Measurements from ENCODE around the gene NGEF. TPM values are rescaled to one million over a fixed set of nuclear protein-coding genes. Genes with fewer than 3 reads are reported as not detected.
A peak's percentile ranks its signal among the peaks of the same experiment; 100 is the strongest.

NGEF gene
- total RNA-seq, 4 donors from 2014 or later, result 4.0 to 16.5 (median 6.2) TPM

DNA sequence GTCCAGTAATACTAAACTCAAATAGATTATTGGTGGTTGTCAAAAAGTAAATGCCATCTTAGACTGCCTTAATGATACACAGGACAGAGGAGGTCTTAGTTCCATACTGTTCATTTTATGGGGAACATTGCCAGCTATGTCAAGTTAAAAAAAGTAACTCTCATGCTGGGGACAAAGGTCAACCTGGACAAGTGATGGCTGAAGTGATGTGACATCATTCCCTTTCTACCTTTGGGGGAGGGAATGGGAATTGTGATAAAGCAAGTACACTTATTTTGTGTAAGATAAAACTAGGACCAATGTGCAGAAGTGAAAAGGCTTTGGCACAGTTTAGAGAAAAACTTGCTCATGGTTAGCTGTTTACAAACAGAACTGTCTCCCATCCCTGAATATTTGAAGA, 167.0 kb downstream of the NGEF start:
- Histone ChIP-seq H3K4me1 (no peaks in the 10 kb centered on the region), H3K27me3 (no peaks in the 10 kb centered on the region), H3K36me3 (peaks cover 19 to 99% (median 46%) of the 10 kb centered on the region in 3 donors), H3K4me3 (no peak overlapping the region), H3K9me3 (no peaks in the 10 kb centered on the region), H3K27ac (no peak overlapping the region)
- no peak for TF ChIP-seq POLR2A (IDR thresholded peaks at IDR 0.05)
- TF ChIP-seq, protein P1, sequence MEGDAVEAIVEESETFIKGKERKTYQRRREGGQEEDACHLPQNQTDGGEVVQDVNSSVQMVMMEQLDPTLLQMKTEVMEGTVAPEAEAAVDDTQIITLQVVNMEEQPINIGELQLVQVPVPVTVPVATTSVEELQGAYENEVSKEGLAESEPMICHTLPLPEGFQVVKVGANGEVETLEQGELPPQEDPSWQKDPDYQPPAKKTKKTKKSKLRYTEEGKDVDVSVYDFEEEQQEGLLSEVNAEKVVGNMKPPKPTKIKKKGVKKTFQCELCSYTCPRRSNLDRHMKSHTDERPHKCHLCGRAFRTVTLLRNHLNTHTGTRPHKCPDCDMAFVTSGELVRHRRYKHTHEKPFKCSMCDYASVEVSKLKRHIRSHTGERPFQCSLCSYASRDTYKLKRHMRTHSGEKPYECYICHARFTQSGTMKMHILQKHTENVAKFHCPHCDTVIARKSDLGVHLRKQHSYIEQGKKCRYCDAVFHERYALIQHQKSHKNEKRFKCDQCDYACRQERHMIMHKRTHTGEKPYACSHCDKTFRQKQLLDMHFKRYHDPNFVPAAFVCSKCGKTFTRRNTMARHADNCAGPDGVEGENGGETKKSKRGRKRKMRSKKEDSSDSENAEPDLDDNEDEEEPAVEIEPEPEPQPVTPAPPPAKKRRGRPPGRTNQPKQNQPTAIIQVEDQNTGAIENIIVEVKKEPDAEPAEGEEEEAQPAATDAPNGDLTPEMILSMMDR (IDR thresholded peaks at IDR 0.05), result no peak
- no peak for DNase-seq
- intact Hi-C loops (cut with DNase I), result no loop called here

DNA sequence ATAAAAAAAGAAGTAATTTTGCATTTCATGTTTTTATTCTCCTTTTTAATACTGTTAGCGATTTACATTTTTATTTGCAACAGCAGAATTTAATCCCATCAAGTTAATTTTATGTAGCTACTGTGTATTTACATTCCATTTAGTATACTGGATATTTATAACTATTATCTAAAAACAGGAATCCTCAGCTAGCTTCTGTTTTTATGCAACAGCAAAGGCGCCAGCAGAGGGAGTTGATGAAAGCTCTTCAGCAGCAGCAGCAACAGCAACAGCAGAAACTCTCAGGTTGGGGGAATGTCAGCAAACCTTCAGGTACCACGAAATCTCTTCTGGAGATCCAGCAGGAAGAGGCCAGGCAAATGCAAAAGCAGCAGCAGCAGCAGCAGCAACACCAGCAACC, 169.2 kb downstream of the NGEF start:
- Histone ChIP-seq H3K9me3 (no peaks in the 10 kb centered on the region), H3K4me3 (no peak overlapping the region), H3K4me1 (peaks cover 0 to 13% (median 6%) of the 10 kb centered on the region in 3 donors), H3K36me3 (peaks cover under 1 to 99% (median 33%) of the 10 kb centered on the region in 3 donors), H3K27ac (no peak overlapping the region), H3K27me3 (no peaks in the 10 kb centered on the region)
- TF ChIP-seq, protein P1 (IDR thresholded peaks at IDR 0.05), result peak in 1 of 6 experiments; percentile 6
- no peak for TF ChIP-seq POLR2A (IDR thresholded peaks at IDR 0.05)
- intact Hi-C loops (cut with DNase I), result no loop called here
- DNase-seq, result no peak
- 81 to 94% methylated on average over 3 of the region's 3 CpGs for WGBS, 2 donors

DNA sequence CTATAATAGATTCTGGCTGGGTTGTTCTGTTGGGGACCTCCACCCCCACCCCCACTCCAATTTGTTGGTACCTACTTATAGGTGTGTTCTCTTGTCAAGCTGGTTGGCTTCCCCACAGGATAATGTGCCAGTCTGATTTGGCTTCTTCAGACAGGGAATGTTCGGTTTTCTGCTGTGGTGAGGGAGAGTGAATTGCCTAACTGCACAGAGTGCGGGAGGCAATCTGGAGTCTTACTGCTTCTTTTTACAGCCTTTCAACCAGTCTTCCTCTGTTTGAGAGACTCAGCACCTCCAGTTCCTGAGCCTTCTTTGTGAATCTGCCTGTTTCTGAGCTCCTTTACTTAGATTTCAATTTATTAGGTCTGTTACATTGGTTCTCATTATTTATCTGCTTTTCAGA, 170.4 kb downstream of the NGEF start:
- Histone ChIP-seq H3K36me3 (peaks cover 0 to 99% (median 27%) of the 10 kb centered on the region in 3 donors), H3K4me3 (no peak overlapping the region), H3K9me3 (no peaks in the 10 kb centered on the region), H3K27me3 (no peaks in the 10 kb centered on the region), H3K27ac (no peak overlapping the region), H3K4me1 (peaks cover 0 to 25% (median 10%) of the 10 kb centered on the region in 3 donors)
- intact Hi-C loops (cut with DNase I), result no loop called here
- TF ChIP-seq POLR2A (IDR thresholded peaks at IDR 0.05), result no peak
- TF ChIP-seq, protein P1 (IDR thresholded peaks at IDR 0.05), result no peak
- 46 to 54% methylated on average over 2 of the region's 2 CpGs for WGBS, 2 donors
- no peak for DNase-seq

DNA sequence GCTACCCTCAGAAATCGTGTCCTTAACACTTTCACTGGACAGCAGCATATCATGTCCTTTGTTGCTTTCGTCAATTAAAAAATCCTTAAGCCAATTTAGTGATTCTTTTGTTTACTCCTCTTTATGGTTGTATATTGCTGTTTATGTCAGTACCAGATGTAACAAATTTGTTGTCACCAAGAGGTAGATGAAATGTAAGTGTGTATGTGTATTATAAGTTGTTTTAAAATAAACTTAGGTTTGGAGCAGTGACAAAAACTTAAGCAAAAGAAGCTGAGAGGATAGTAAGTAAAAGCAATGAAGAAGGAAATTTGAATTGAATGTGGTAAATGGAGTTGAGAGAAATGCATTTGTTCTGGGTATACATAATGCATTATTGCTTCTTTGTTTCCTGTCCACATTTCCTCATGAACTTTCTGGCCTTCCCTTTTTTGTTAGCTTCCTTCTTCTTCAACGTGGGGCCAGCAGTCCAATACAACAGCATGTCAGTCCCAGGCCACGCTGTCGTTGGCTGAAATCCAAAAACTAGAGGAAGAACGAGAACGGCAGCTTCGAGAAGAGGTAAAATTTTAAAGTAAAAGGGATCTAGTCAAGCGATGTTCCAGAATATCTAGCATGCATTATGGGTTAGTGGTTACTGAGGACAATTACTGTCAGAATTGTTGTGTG, 173.5 kb downstream of the NGEF start:
- H3K4me3 ChIP-seq, result no peak overlapping the region
- H3K27ac ChIP-seq, result no peak overlapping the region
- TF ChIP-seq, protein P1 (IDR thresholded peaks at IDR 0.05), result no peak
- TF ChIP-seq POLR2A (IDR thresholded peaks at IDR 0.05), result no peak
- intact Hi-C loops (cut with DNase I), result no loop called here
- H3K27me3 ChIP-seq, result no peaks in the 10 kb centered on the region
- H3K4me1 ChIP-seq, result peaks cover 0 to 34% (median 10%) of the 10 kb centered on the region in 3 donors
- 48 to 49% methylated on average over 9 of the region's 9 CpGs for WGBS, 2 donors
- H3K36me3 ChIP-seq, result peaks cover 0 to 96% (median 28%) of the 10 kb centered on the region in 3 donors
- no peak for DNase-seq
- H3K9me3 ChIP-seq, result no peaks in the 10 kb centered on the region

DNA sequence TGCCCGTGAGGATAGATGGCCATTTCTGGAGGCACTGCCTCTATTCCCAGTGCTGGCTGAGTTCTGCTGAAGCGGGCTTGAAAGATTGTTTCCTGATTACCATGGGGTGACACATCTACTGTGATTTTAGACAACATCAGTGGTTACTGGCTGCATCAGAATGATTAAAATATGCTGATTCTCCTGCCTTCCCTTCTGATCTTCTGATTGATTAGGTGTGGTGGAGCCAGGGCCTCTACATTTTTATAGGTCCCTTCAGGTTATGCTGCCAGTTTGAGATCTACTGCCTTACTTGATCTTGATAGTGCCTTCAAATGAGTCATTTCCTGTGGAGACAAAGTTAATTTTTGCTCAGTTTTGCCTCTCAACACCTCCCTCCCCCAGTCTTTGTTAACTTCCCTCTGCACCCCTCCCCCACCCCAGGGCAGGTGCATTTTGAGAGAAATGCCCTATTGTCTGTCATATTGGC, 174.6 kb downstream of the NGEF start:
- peaks cover 0 to 34% (median 10%) of the 10 kb centered on the region in 3 donors for H3K4me1 ChIP-seq
- peak overlapping the region in 1 of 4 donors; percentile 11 for H3K27ac ChIP-seq
- intact Hi-C loops (cut with DNase I), result no loop called here
- 45 to 49% methylated on average over 2 of the region's 2 CpGs for WGBS, 2 donors
- no peak overlapping the region for H3K4me3 ChIP-seq
- TF ChIP-seq, protein P1 (IDR thresholded peaks at IDR 0.05), result no peak
- TF ChIP-seq POLR2A (IDR thresholded peaks at IDR 0.05), result no peak
- no peak for DNase-seq
- H3K9me3 ChIP-seq, result no peaks in the 10 kb centered on the region
- H3K36me3 ChIP-seq, result peaks cover 9 to 96% (median 28%) of the 10 kb centered on the region in 3 donors
- H3K27me3 ChIP-seq, result no peaks in the 10 kb centered on the region
